T1000 (cell line): Measurements from ENCODE around the gene RCOR1.
"Not testable (repeated sequence)": the region's sequence is repeated elsewhere in the genome, so short reads cannot be mapped to it uniquely, and the experiment has no call there.

Experiments used
- DNase-seq: peaks from one replicate; lab custom pipeline; 2025; ENCODE audit warnings: mixed read lengths; lab: John Stamatoyannopoulos, UW

RCOR1 gene

GRCh38 chr14:102629808-102630350 is 37.4 kb downstream of the RCOR1 start:
- DNase-seq: no peak

GRCh38 chr14:102630405-102630804 is 38.0 kb downstream of the RCOR1 start:
- no peak for DNase-seq

- DNase-seq: no peak
Observed at GRCh38 chr14:102630881-102631280, 38.4 kb downstream of the RCOR1 start.

- no peak for DNase-seq
Observed at GRCh38 chr14:102633906-102634595, 41.6 kb downstream of the RCOR1 start.

GRCh38 chr14:102639611-102640010 is 47.2 kb downstream of the RCOR1 start:
- not testable (repeated sequence) for DNase-seq

- no peak for DNase-seq
Observed at GRCh38 chr14:102644523-102644922, 52.1 kb downstream of the RCOR1 start.

- DNase-seq: no peak
Observed at GRCh38 chr14:102645746-102646440, 53.4 kb downstream of the RCOR1 start.

GRCh38 chr14:102646615-102647014 is 54.2 kb downstream of the RCOR1 start:
- no peak for DNase-seq

- DNase-seq: no peak
Observed at GRCh38 chr14:102652194-102652593, 59.7 kb downstream of the RCOR1 start.

GRCh38 chr14:102654298-102654697 is 61.8 kb downstream of the RCOR1 start:
- DNase-seq: no peak

GRCh38 chr14:102655137-102655536 is 62.7 kb downstream of the RCOR1 start:
- no peak for DNase-seq

- DNase-seq: no peak
Observed at GRCh38 chr14:102659797-102660196, 67.3 kb downstream of the RCOR1 start.

- DNase-seq: no peak
Observed at GRCh38 chr14:102661614-102662013, 69.2 kb downstream of the RCOR1 start.

GRCh38 chr14:102662636-102663430 is 70.4 kb downstream of the RCOR1 start:
- no peak for DNase-seq

GRCh38 chr14:102663440-102663839 is 71.0 kb downstream of the RCOR1 start:
- no peak for DNase-seq

- no peak for DNase-seq
Observed at GRCh38 chr14:102665621-102666020, 73.2 kb downstream of the RCOR1 start.

GRCh38 chr14:102666635-102667034 is 74.2 kb downstream of the RCOR1 start:
- DNase-seq: no peak

GRCh38 chr14:102667703-102668102 is 75.3 kb downstream of the RCOR1 start:
- no peak for DNase-seq

GRCh38 chr14:102668291-102668873 is 75.9 kb downstream of the RCOR1 start:
- DNase-seq: no peak

GRCh38 chr14:102671410-102671809 is 79.0 kb downstream of the RCOR1 start:
- DNase-seq: no peak

- no peak for DNase-seq
Observed at GRCh38 chr14:102672410-102672960, 80.0 kb downstream of the RCOR1 start.

- no peak for DNase-seq
Observed at GRCh38 chr14:102675396-102675795, 82.9 kb downstream of the RCOR1 start.
